Activated B cell treated with CpG ODN at 0.5 μM for 24 hours (primary cell): ENCODE results near the gene ACVR2A. TPM values are rescaled to one million over a fixed set of nuclear protein-coding genes. Genes with fewer than 3 reads are reported as not detected.

Experiments used
- ATAC-seq: fragments of 200-7000 bp; cut with Tn5 transposase; one replicate; pipeline ENCODE4 v1.10.0; 2021; ENCODE audit warnings: low read depth, mild to moderate bottlenecking, moderate library complexity
- CTCF ChIA-PET: fragments of 350-600 bp; sonication (Branson Sonifier 250); formaldehyde crosslinking; loops from one replicate; lab custom pipeline; 2021; ENCODE audit warnings: antibody characterized with exemption; lab: Charles Lee
- POLR2A ChIA-PET: fragments of 350-600 bp; sonication (Branson Sonifier 250); formaldehyde crosslinking; loops from one replicate; lab custom pipeline; 2021; ENCODE audit warnings: antibody characterized with exemption; lab: Charles Lee
- DNase-seq: peaks from one replicate; pipeline ENCODE4 v3.0.0; 2022
- H3K27ac Mint-ChIP-seq: one replicate; pipeline ENCODE4 v1.8.0; 2020; ENCODE audit warnings: mixed read lengths
- H3K27me3 Mint-ChIP-seq: one replicate; pipeline ENCODE4 v1.8.0; 2021; ENCODE audit warnings: mixed read lengths
- H3K36me3 Mint-ChIP-seq: one replicate; pipeline ENCODE4 v1.8.0; 2021; ENCODE audit warnings: low read depth, mixed read lengths
- H3K4me1 Mint-ChIP-seq: one replicate; pipeline ENCODE4 v1.8.0; 2021; ENCODE audit warnings: mixed read lengths
- H3K4me3 Mint-ChIP-seq: one replicate; pipeline ENCODE4 v1.8.0; 2020; ENCODE audit warnings: mild to moderate bottlenecking, mixed read lengths
- H3K9me3 Mint-ChIP-seq: one replicate; pipeline ENCODE4 v1.8.0; 2020; ENCODE audit warnings: mixed read lengths
- intact Hi-C: fragments of 100-400 bp; cut with micrococcal nuclease; formaldehyde crosslinking; loops from one replicate; pipeline ENCODE4 v1.15.1; 2024
- total RNA-seq: library from RNA; stranded (reverse); gene quantifications from 2 replicates; pipeline ENCODE4 v1.2.3, GENCODE V29; 2022
- TF ChIP-seq, protein P1 (sequence below): fragments of 200-600 bp; IDR thresholded peaks from one replicate; pipeline ENCODE4 v1.8.0; 2022; ENCODE audit warnings: antibody characterized with exemption, mild to moderate bottlenecking

ACVR2A gene
- total RNA-seq, 1 donor from 2014 or later, result 2.8 TPM

GRCh38 chr2:147863835-147864234, 19.0 kb downstream of the ACVR2A start:
- Mint-ChIP-seq H3K4me1 (peaks cover 8% of the 10 kb centered on the region), H3K36me3 (no peaks in the 10 kb centered on the region), H3K4me3 (no peak overlapping the region), H3K27ac (no peak overlapping the region), H3K9me3 (no peaks in the 10 kb centered on the region), H3K27me3 (peaks cover 2% of the 10 kb centered on the region)
- ATAC-seq (no peak), DNase-seq (no peak)
- intact Hi-C loops, result no loop called here
- ChIA-PET POLR2A (no interaction called here), CTCF (no interaction called here)
- TF ChIP-seq, protein P1, sequence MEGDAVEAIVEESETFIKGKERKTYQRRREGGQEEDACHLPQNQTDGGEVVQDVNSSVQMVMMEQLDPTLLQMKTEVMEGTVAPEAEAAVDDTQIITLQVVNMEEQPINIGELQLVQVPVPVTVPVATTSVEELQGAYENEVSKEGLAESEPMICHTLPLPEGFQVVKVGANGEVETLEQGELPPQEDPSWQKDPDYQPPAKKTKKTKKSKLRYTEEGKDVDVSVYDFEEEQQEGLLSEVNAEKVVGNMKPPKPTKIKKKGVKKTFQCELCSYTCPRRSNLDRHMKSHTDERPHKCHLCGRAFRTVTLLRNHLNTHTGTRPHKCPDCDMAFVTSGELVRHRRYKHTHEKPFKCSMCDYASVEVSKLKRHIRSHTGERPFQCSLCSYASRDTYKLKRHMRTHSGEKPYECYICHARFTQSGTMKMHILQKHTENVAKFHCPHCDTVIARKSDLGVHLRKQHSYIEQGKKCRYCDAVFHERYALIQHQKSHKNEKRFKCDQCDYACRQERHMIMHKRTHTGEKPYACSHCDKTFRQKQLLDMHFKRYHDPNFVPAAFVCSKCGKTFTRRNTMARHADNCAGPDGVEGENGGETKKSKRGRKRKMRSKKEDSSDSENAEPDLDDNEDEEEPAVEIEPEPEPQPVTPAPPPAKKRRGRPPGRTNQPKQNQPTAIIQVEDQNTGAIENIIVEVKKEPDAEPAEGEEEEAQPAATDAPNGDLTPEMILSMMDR, result no peak

DNA sequence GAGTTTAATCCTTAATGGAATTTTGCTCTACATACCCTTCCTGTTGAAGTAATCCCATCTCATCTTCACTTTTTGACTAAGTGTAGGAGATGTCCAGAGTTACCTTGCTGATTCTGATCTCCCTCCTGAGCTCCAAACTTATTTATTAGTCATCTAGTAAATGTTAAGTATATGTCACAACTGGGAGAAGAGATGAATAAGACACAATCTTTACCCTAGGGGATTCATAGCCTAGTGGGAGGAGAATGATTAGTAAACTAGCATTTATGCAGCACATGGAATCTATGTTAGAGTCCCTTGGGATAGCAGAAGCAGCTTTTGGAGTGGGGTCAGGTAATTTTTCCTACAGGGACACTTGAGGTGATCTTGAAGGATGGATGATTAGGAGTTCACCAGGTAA, 20.7 kb downstream of the ACVR2A start:
- Mint-ChIP-seq H3K4me3 (no peak overlapping the region), H3K27ac (no peak overlapping the region), H3K9me3 (no peaks in the 10 kb centered on the region), H3K4me1 (peaks cover 8% of the 10 kb centered on the region), H3K36me3 (no peaks in the 10 kb centered on the region), H3K27me3 (no peaks in the 10 kb centered on the region)
- TF ChIP-seq, protein P1, result no peak
- CTCF ChIA-PET, result no interaction called here
- POLR2A ChIA-PET, result no interaction called here
- no peak for DNase-seq
- no peak for ATAC-seq
- intact Hi-C loops, result no loop called here

- Mint-ChIP-seq H3K27ac (no peak overlapping the region), H3K36me3 (no peaks in the 10 kb centered on the region), H3K9me3 (no peaks in the 10 kb centered on the region), H3K4me1 (peaks cover 8% of the 10 kb centered on the region), H3K4me3 (no peak overlapping the region), H3K27me3 (no peaks in the 10 kb centered on the region)
- DNase-seq (no peak), ATAC-seq (no peak)
- ChIA-PET POLR2A (no interaction called here), CTCF (no interaction called here)
- TF ChIP-seq, protein P1, result no peak
- intact Hi-C loops, result no loop called here
Measured at GRCh38 chr2:147867050-147867449, 22.2 kb downstream of the ACVR2A start.

GRCh38 chr2:147869934-147870333, 25.1 kb downstream of the ACVR2A start:
- no peaks in the 10 kb centered on the region for H3K4me1 Mint-ChIP-seq
- TF ChIP-seq, protein P1, result no peak
- ChIA-PET CTCF (no interaction called here), POLR2A (no interaction called here)
- DNase-seq, result no peak
- H3K27ac Mint-ChIP-seq, result no peak overlapping the region
- no peak for ATAC-seq
- no peaks in the 10 kb centered on the region for H3K9me3 Mint-ChIP-seq
- no peak overlapping the region for H3K4me3 Mint-ChIP-seq
- intact Hi-C loops, result no loop called here
- no peaks in the 10 kb centered on the region for H3K27me3 Mint-ChIP-seq
- no peaks in the 10 kb centered on the region for H3K36me3 Mint-ChIP-seq

- CTCF ChIA-PET, result no interaction called here
- intact Hi-C loops, result no loop called here
- Mint-ChIP-seq H3K4me3 (no peak overlapping the region), H3K36me3 (no peaks in the 10 kb centered on the region), H3K27me3 (no peaks in the 10 kb centered on the region), H3K9me3 (no peaks in the 10 kb centered on the region), H3K27ac (no peak overlapping the region), H3K4me1 (peaks cover 2% of the 10 kb centered on the region)
- POLR2A ChIA-PET, result no interaction called here
- ATAC-seq (no peak), DNase-seq (no peak)
- TF ChIP-seq, protein P1, result no peak
Measured at GRCh38 chr2:147872967-147873366, 28.1 kb downstream of the ACVR2A start.
